Body of pancreas (tissue), 4 donors: ENCODE data around the gene DEPDC4.
"Not testable (repeated sequence)": the region's sequence is repeated elsewhere in the genome, so short reads cannot be mapped to it uniquely, and the experiment has no call there.

Experiments used
- CTCF ChIP-seq, 7 experiments: fragments of 450-650 bp in 4 of 7; fragments of 200-600 bp in 3 of 7; sonication (generic) in 3 of 7; IDR thresholded peaks; one replicate each; pipeline ENCODE4 v1.5.1; 2016 to 2019; ENCODE audit warnings: antibody characterized with exemption in 7 of 7
- POLR2A ChIP-seq, 3 donors: fragments of 450-650 bp; IDR thresholded peaks; one replicate each; pipeline ENCODE4 v1.6.1; 2016; ENCODE audit warnings: antibody characterized with exemption in 3 of 3, mild to moderate bottlenecking in 2 of 3

DNA sequence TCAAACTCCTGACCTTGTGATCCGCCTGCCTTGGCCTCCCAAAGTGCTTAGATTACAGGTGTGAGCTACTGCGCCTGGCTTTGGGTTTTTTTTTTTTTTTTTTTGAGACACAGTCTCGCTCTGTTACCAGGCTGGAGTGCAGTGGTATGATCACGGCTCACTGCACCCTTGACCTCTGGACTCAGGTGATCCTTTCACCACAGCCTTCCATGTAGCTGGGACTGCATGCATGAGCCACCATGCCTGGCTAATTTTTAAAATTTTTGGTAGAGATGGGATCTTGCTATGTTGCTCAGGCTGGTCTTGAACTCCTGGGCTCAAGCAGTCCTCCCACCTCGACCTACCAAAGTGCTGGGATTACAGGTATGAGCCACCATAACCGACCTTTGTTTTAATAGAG, 44.7 kb downstream of the DEPDC4 start:
- TF ChIP-seq CTCF, POLR2A (IDR thresholded peaks at IDR 0.05): not testable (repeated sequence)
